NCI-H2171 (cell line): Measurements from ENCODE around the gene PSMA6.
"Not testable (repeated sequence)": the region's sequence is repeated elsewhere in the genome, so short reads cannot be mapped to it uniquely, and the experiment has no call there.

Experiments
- DNase-seq: peaks from one replicate; lab custom pipeline; 2025; lab: John Stamatoyannopoulos, UW

Gene PSMA6

DNA sequence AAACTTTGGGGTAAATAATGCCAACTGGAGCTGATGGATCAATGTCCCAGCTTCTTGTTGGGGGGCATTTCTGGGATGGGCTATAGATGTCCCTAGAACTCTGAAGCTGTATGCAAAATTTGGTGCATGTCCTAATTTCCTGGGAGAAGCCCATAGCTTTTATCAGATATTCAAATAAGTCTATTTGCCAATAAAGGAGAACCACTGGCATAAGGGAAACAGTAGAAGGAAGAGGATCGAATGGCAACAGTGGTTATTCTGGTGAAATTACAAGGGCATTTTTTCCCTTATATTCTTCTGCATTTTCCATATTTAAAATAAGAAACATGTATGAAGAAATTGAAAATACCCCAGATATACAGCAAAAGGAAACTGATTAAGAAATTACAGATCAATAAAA, 34.2 kb downstream of the PSMA6 start:
- DNase-seq = no peak

DNA sequence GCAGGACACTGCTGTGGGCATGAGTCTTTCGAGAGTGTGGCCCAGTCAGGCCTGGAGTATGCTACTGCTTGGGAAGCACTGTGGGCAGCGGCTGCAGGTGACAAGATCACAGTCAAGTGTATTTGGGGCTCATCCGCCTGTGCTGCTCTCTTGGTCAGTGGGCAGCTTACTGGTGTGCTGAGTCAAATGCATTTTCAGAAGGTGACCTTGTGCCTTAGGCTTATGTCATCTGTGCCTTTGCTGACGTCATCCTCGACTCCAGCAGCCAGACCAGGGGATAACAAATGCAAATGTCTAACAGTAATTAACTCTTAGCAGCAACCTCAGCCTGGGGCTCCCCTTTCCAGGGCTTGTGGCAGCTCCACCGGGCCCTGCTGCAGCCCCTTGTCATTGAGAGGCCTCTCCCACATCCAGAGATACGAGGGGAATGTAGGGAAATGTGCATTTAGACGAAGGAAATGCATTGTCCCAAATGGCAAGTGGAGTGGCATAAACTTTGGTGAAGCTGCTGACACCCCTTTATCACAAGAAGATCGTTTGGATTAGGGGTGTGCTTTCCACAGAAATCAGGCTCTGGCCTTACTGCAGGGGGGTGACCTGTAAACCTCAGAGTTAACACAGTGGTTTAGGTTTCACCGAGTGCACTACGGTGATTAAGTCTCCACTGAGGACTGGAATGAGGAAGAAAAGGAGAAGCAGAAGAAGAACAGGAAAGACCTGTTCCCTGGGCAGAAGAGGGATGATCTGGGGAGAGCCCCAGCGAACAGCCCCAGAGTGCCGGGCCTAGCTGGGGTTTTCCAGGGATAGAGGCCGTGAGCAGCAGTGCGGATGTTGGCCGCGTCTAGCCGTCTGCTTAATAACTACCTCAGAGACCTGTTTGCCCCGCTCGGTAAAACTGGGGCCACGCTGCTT, 39.7 kb downstream of the PSMA6 start:
- DNase-seq = no peak

DNA sequence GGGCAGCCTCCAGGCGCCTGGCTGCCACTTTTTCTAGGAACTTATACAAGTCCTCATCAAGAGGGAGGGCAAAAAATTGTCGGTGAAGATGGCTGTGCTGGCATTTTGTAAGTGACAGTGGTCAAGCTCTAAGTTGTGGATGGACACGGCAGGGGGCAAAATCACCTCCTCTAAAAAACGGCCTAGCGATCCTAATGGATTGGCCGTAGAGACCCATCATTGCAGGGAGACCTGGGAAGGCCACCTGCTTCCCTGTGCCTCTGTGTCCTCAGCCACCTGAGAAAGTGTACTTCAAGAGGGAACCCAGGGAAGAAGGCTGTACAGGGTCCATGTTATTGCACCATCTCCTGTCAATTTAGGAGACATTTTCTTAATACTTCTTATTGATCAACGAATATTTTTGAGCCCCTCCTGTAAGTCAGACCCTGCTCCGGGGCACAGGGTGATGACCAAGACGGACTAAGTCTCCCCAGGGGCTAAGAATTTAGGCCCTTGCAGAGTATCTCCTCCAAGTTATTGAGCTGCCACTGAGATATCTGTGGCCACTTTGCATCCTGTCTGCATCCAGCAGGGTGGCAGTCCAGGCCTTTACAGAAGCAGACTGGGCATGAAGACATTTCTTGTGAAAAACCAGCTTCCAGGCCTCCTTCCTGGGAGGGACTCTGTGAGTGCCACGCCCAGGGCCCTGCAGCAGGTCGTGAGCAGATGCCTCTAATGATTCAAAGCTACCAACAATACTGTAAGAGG, 40.5 kb downstream of the PSMA6 start:
- no peak for DNase-seq

DNA sequence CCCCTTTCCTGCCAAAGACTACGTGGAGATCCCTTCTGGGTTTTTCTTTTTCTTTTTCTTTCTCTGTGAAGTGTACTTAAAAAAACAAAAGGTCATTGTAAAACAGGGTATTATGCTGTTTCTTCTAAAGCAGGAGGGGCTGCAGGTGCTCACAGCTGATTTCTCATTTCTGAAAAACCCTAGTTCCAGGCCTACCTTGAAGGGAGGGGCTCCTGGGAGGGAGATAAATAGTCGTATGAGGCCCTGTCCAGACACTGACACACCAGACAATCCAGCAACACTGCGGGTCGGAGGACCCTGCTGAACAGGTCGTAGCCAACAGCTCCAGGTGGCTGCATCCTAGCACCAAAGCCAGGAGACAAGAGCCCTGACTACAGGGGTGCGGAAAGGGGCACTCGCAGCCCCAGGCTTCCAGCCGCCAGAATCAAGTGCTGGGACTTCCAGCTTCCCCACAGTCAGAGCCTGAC, 41.1 kb downstream of the PSMA6 start:
- no peak for DNase-seq

DNA sequence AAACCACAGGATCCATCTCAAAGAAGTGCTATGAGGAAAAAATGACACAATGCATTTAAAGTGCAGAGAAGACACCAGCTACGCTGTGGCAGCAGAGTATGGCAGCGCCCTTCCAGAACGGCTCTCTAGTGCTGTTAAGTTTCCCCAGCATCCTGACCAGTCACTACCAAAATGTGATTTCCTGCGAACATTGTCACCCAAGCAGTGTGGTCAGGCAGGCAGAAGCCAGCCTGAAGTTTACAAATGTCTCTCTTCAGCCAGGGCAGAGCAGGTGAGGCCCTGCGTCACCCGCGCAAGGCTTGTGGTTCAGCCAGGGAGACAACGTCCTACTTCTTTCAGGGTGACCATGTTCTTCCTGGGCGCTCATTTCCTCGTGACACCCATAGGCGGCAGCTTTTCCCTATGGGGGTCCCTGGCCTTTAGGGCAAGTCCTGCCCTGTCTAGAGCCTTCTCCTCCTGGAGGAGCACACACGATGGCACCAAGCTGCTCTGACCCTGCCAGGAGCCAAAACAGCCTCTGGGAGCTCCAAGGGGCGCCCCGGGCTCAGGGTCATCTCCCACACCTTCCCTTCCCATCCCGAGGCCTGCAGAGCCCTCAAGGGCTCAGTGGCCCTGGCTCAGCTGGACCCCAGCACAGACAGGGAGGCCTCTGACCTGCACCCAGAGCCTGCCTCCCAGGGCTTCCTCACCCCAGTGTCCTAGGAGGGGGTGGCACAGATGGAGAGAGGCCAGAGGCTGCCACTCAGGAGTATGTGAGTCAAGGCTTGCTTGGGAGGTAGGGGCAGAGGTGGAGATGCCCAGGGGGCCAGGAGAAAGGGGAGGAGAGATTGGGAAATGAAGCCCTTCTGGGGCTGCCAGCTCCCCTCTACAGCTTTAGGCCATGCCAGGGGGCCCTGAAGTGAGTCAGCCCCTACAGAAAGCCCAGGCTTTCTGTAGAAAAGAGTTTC, 41.9 kb downstream of the PSMA6 start:
- no peak for DNase-seq

DNA sequence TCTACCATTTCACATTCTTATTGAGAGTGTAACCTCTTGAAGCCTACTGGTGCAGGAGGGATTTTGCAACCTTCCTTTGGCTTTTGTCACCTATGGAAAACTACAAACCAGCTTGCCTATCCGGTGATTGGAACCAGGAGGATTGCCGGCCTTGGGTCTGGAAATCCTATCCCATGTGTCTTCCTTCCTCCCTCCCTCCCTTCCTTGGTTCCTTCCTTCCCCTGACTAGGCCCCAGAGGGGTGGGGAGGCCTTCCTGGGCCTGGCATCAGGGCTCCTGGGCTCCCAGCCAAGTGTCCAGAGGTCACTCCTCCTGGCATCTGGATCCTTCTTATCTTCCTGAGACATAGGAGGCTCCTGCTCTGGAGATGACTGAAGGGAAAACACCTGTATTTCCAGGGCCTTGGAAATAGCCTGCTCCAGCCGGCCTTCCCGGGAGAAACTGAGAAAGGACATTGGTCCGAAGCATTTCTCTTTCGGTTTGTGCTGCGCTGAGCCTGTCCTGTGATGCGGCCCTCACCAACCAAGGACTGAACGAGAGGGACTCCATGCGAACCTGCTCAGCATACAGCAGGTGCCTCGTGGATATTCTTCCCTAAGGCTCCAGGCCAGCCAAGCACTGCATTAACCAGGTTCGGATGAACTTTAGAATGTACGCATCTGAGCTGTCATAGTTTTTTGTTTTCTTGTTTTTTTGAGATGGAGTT, 43.4 kb downstream of the PSMA6 start:
- no peak for DNase-seq

DNA sequence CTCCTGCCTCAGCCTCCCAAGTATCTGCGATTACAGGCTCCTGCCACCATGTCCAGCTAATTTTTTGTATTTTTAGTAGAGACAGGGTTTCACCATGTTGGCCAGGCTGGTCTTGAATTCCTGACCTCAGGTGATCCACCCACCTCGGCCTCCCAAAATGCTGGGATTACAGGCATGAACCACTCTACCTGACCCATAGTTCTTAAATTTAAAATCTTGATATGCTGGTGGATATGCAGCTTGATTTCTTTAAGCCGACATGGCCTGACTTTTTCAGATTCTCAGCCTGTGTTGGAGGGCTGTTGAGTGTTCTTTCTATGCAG, 44.0 kb downstream of the PSMA6 start:
- DNase-seq = not testable (repeated sequence)

DNA sequence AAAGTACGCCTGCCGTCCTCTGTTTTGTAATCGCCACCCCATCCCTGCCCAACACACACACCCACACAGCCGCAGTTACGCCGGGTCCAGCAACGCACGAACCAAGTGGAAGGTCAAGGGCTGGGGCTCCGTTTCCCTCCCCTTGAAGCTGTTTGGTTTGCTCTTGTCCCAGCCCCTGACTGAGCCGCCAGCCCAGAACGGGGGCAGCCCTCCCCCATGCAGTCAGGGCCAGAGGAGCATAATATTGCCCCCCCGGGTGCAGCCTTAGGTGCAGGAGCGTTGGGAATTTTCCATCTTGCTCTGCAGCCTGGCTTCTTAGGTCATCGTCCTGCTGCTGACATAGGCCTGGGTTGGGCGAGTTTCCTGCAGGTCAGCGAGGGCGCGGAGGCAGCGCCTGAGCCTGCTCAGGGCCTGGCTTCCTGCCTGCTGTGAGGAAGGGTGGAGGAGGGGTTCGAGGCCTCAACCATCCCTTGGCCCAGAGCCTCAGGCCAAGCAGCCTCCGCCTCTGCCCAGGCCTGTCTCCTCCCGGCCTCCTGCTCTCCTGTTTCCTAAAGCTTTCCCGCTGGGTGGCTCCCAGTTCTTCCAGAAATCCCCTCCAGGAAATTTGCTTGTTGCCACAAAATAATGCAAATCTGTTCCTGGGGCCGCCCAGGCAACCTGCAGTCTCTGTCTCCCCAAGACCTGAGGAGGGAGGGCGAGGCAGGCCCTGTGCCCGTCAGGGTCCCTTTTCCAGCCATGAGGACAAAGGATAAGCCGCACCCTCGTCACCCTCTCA, 44.5 kb downstream of the PSMA6 start:
- no peak for DNase-seq

DNA sequence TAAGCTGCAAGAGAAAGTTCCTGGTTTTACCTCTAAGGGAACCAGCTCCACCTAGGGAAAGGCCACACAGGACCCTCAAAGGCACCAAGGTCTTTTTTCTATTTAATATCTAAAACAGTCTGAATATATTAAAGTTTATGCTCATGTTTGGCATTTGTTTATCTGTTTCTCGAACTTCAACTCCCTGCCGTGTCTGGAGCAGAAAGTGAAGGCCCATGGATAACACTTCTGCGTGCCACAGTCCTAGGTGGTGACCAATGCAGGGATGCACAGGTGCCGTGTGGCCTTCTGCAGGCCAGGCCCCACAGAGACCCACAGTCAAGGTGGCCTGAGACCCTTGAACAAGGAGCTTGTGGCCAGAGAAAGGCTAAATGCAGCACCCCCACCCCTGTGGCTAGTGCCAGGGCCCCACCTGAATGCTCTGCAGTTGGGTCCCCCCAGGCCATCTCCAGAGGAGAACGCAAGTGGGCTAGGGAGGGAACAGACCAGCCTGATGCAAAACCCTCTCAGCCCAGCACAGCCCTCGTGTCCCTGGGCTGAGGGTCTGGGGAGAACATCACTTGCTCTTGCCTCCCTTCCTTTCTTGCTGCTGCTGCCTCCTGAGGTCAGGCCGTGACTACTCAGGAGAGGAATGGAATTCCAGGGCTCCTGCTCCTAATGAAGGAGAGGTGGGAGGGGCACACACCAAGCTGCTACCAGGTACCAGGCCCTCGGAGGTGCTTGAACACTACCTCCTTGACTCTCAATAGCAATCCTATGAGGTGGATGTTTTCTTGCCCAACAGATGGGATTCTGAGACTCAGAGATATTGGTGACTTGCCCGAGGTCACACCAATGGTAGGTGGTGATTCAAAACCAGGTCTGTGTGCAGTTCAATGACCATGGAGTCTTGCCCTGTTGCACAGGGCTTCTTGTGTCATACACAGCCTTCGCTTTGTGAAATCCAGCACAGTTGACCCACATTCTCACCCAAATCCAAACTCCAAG, 45.4 kb downstream of the PSMA6 start:
- DNase-seq = no peak

DNA sequence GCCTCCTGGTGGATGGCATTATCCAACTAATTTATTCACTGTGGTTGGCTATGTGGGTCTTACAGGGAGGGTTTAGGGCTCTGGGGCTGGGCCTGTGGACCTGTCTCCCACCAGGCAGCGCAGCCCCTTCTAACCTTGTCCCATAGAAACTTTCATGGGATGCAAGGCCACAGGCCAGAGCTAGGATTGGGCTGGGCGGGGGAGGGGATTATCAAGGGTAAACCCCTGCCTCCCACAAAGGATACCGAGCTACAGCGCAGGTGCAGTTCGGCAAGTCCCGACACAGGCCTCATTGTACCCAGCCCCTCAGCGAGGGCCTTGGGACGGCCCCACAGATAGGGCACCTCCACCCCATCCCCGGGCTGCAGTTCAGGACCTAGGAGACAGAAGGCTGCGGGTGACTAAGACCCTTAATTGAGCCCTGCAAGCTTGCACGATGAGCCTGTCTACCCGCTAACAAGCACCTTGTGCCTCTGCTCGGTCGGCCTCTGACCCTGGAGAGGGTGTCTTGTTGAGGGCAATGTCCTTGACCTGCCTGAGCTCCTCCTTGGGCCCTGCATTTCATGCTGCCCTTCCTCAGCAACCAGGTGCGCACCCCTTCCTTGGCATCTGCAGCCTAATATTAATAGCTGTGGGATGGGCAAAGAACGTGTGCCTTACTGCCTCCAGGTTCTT, 46.7 kb downstream of the PSMA6 start:
- no peak for DNase-seq

DNA sequence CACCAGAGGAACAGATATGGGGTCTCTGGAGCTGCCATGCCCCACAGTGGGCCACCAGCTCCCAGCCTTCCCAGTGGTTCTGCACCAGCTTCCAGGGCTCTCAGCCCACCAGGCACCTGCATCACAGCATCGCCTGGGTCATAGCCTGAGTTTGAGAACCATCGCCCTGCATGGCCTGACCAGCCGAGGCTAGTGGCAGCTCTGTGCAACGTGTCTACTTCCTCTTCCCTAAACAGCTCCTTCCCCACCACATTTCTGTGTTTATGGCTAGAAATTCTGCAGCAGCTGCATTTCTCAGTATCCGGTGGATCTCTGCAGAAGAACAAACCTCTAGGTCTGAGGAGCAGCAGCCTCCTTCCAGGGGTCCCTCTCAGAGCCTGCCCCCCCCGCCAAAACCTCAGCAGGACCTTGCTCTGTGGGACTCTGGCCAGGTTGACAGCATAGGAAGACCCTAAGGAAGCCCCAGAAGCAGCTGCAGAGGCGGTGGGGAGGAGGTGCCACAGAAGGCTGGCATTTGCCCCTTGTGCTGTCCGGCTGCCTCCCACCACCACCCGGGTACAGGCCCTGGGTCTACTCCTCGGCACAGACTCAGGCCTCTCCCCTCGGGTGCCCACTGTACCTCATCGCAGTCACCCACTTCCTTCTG, 47.7 kb downstream of the PSMA6 start:
- no peak for DNase-seq

DNA sequence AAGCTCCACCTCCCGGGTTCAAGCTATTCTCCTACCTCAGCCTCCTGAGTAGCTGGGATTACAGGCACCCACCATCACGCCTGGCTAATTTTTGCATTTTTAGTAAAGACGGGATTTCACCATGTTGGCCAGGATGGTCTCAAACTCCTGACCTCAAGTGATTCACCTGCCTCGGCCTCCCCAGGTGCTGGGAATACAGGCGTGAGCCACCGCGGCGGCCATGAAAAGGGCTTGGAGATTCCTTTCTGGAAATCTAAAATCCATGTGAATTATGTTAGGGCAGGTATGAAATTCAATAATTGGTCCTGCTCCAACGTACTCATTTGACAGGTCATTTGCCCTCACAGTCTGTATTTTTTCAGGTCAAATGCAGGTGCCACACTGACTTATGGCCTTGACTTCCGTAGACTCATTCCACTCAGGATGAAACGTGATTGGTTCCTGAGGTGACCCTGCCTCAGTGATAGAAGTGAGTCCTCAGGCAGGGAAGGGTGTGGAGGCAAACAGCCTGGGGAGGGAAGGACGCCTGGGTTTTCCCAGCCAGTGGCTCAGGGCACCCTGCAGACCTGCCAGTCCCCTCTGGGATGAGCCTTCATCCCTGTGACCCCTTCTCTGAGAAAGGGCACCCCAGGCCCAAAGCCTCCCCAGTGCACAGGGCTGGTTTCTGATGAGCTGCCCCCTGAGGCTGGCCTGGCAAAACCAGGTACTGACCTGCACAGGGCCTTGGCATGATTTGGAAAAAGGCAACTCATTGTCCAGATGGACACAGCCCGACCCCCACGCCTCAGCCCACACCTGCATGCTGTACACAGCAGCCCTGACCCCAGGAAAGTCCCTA, 48.7 kb downstream of the PSMA6 start:
- no peak for DNase-seq

DNA sequence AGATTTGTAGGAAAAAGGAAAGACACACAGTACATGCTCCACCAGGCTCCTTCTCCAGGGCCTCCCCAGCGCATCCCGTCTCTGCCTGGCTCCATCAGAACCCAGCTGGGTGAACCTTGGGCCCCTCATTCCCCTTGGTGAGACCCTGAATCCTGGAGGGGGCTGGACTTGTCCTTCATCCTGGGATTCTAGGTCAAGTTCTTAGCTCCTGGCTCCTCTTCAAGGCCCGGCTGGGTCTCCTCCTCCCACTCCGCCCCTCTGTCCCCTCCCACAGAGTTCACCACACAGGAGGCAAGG, 49.2 kb downstream of the PSMA6 start:
- no peak for DNase-seq

DNA sequence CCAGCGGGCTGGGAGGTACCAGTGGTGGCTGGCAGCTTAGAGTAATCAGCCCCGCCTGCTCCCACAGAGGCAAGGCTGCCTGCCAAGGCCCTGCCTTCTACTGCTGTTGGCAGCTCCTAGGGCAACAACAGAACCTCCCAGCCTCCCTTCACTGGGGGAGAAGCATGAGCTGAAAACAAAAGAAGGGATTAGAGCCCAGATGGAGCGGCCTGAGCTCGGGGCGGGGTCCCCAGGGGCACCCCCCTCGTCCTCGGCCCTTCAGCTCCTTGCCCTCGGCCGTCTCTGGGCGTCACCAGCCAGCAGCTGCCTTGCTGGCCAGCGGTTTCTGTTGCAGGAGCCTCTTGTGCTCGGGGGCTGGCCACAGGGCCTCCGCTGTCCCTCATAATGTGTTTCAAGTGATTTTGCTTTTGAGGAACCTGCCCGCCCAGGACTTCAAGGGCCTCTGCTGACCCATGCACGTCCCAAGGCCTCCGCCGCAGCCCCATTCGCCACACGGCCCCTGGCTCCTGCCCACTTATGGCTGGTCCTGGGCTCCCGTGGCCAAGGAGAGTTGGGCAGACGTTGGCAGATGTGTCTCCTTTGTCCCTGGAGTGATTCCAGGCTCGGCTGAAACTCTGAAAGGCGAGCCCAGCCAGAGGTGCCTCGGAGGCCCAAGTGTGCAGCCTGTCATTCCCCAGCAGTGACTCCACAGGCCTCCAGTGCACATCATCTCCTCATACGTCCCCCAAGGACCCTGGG, 49.7 kb downstream of the PSMA6 start:
- DNase-seq = peak; percentile 78

DNA sequence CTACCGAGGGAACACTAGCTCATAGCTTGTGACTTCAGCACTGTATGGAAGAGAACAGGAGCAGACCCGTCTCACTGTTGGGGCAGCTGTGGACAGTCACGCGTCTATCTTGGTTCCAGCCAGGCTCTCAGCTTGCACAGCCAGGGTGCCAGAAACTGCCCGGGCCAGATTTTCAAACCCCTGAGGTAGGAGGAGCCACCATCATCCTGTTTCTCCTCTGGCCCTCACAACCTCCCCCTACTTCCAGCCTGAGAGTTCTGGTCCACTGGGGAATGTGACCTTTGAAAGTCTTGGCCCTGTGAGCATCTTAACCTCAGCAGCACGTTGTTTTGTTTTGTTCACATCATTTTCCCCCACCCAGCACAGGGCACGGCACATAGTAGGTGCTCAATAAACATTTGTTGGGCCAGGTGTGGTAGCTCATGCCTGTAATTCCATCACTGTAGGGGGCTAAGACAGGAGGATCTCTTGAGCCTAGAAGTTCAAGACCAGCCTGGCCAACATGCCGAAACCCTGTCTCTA, 50.4 kb downstream of the PSMA6 start:
- no peak for DNase-seq

DNA sequence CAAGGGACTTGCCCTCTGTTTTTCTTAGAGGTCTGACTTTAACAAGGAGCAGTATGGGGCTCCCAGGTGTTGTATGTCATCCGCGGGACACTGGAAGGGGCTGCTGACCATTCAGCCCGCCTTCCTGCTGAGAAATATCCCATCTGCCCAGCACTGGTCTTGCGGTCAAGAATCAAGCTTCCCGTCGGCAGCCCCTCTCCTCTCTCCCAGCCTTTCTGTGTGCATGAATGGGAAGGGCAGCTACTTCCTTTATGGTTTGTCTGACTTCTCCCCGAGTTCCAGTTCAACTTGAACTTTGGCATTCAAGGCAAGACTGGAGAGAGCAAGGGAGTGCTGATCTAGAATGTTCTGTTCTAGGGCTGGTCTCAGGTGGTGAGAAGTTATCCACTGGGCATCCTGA, 51.5 kb downstream of the PSMA6 start:
- DNase-seq = no peak
